HG03139 (cell line): ENCODE results near the gene MARCHF3.
A peak's percentile ranks its signal among the peaks of the same experiment; 100 is the strongest.
"Not testable (repeated sequence)": the region's sequence is repeated elsewhere in the genome, so short reads cannot be mapped to it uniquely, and the experiment has no call there.

Experiments
- ATAC-seq: cut with Tn5 transposase; IDR thresholded peaks from one replicate; pipeline ENCODE4 v1.9.1; 2021; ENCODE audit not compliant: unreplicated experiment

MARCHF3 gene

DNA sequence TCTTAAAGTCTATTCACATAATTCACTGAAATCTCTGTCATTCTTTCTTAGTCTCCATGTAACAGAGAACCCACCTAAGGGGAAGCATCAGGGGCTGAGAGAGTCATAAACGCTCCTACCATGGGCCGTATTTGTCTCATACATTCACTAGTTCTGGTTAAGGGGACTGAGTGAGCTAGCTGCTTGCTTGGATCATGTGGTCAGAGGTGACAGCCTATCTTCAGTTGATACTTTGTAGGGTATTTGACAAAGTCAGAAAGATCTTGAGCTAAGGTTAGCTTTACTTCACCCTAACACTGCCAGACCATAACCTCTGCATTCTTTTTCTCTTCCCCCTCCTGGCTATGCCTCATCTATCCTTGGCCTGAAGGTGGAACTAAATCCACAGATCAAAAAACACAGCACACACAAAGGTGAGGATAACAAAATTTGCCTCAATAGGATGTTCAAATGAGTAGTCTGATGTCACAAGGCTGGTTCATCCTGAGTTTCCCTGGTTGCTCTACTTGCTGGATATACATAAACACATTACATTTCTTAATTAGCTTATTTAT lies 66.5 kb downstream of the MARCHF3 start:
- ATAC-seq: no peak

DNA sequence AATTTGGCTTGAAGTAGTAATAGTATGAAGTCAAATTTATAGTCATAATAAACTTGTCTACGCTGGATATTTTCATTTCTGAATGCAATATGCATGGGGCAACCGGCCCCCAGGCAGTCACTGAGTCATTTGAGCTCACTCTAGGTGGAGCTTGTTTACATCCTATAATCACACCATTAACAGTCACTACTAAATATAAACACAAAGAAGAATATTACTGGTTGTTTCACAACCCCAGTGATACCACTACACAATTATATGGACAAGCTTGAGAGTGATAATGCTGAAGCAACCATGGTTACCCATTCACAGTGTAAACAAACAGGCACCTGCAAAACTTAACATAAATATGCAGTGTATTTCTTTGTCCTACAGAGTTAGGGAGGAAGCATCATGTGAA lies 68.7 kb downstream of the MARCHF3 start:
- ATAC-seq: no peak

DNA sequence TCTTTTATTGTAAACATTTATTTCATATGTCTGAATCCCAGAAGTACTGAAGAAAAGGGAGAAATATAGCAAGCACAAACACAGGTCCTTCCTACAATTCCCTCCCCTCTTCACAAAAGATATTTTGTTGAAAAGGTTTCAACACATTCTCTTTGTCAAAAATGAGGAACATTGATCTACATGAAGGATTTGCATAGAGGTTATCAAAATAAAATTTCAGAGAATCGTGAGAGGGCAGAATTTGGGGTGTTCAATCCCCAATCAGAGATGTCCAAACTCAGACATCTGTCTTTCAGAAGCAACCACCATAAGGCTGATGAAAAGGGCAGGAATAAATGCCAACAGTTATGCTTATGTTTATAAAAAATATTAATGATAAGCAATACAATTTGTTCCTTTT lies 69.2 kb downstream of the MARCHF3 start:
- ATAC-seq: no peak

DNA sequence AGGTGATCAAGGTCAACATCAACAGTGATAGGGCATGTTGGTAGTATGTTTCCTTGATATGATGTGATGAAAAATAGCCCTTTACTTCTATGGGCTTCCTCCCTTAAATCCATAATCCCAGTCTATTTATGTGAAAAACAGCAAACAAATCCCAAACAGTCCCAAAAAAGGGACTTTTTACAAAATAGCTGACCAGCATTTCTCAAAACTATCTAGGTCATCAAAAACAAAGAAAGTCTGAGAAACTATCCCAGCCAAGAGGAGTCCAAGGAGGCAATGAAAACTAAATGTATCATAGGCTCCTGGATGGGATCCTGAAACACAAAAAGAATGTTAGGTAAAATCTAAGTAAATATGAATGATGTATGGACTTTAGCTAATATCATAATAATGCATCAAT lies 71.2 kb downstream of the MARCHF3 start:
- ATAC-seq: no peak

DNA sequence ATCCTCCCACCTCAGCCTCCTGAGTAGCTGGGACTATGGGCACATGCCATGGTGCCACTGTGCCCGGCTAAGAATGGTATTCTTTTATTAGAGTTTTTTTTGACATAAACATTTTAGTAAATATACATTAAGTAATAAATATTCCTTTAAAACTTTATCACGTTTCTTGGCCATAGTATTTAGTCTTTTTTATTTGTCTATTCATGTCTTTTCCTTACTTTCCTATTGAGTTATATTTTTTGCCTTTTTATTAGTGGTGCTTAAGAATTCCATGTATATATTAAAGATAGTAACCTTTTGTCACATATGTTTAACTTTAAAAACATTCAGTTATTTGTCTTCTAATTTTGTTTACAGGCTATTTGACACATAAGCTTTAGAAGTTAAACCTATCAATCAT lies 73.4 kb downstream of the MARCHF3 start:
- ATAC-seq: no peak

DNA sequence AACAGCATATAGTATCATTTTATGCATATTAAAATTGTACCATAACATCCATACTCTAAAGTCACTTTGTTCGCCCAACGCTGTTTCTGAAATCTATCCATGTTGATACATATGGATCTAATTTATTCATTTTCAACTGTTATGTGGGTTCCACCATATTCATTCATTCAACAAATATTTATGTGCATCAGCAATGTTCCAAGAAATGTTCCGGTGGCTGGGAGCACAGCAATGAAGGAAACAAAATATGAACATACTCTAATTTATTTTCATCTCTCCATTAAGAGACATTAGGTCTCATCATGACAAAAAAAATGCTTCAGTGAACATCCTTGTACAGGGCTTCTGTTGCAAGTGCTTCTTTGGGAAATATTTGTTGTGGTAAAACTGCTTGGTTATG lies 75.4 kb downstream of the MARCHF3 start:
- ATAC-seq: no peak

DNA sequence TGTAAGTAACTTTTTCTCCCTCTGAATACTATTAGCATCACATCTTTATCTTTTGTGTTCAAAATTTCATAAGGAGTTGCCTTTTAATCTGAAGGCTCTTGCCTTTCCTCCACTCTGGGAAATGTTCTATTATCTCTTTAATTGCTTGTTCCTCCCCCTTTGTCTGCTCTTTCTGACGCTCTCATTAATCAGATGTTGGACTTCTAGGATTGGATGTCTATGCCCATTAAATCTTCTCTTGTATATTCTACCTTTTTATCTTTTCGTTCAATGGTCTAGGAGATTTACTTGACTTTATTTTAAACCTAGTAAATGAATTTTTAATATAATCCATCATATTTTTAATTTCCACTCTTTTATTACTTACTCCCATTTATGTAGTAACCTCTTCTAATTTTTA lies 76.7 kb downstream of the MARCHF3 start:
- no peak for ATAC-seq

DNA sequence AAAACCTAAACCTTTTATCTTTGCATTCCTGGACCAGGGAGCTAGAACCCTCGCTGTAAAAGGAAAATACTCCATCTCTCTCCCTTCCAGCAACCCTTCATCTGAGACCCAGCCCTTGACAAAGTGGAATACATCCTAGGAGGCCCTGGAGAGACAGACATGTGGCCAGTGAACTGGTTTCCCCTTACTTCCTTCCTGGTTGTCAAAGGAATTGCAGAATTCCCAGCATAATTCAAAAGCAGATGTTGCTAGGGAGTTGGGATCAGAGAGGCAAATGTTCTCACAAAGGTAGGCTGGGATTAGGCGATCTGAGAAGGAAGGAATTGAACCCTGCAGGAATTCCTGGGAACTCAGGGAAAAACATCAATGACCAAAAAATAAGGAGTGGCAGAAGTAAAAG lies 80.9 kb downstream of the MARCHF3 start:
- ATAC-seq: no peak

DNA sequence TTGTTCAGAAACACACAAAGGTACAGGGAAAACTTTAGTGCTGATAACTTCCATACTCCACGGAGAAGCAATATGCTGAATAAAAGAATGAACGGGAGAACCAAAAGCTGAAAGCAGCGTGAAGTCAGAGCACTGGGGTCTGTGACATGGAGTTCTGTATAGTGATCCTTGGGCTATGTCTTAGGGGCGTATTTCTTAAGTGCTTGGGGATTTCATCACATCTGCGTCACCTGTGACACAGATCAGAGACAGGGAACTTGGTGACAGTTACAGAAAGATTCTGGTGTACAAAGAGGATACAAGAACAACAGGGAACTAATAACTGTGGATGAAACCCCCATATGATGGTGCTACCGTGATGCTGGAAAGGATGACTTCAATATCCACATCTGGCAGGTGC lies 81.9 kb downstream of the MARCHF3 start:
- ATAC-seq: no peak

DNA sequence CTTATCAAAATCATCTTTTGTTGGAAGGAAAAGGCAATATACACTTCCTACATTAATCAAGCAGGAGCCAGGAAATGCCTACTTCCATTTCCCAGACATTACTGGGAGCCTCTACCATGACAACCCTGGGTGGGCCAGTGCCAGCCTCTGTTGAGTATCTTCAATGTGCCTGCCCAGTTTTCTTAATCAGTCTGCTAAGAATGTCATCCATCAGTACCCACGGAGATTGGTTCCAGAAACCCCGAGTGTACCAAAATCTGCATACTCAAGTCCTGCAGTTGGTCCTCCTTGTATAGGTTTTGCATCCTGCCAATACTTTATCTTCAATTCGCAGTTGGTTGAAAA lies 82.4 kb downstream of the MARCHF3 start:
- ATAC-seq: no peak

DNA sequence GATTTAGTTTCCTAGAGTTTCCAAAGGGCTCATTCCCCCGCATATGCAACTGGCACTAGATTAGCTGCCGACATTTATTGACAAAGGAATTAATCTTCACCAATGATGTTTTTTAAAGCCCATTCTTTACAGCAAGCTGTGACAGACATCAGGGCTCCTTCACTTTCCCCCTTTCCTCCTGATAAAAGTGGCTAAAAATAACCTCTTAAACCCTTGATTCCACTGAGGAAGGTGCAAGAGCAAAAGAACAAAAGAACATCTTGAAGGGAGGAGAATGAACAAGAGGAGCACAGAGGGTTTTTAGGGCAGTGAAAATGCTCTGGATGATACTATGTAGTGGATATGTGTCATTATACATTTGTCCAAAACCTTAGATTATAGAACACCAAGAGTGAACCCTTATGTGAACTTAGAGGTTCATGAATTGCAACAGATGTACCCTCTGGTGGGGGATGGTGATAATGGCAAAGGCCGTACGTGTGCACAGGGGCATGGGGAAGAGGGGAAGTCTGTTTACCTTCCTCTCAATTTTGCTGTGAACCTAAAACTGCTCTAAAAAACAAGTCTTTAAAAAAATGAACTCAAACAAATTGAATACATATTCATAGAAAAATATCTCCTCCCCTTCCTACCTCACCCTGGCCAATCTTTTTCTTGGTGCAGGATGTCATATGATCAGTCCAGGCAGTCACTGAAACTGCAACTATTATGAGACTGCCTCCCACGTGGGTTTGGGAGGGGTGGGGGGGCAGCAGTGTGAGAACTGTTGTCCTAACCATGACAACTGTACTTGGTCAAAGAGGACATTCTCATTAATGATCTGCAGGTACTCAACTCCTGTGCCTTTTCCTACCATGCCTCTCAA lies 83.0 kb downstream of the MARCHF3 start:
- ATAC-seq: peak; percentile 84

DNA sequence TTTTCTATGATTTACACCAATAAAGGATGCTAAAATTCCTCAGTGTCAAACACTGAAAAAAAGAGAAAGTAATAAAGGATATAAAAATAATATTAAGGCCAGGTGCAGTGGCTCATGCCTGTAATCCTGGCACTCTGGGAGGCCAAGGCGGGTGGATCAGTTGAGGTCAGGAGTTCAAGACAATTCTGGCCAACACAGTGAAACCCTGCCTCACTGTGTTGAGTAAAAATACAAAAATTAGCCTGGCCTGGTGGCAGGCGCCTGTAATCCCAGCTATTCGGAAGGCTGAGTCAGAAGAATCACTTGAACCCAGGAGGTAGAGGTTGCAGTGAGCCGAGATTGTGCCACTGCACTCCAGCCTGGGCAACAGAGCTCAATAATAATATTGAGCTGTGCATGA lies 87.5 kb downstream of the MARCHF3 start:
- not testable (repeated sequence) for ATAC-seq

DNA sequence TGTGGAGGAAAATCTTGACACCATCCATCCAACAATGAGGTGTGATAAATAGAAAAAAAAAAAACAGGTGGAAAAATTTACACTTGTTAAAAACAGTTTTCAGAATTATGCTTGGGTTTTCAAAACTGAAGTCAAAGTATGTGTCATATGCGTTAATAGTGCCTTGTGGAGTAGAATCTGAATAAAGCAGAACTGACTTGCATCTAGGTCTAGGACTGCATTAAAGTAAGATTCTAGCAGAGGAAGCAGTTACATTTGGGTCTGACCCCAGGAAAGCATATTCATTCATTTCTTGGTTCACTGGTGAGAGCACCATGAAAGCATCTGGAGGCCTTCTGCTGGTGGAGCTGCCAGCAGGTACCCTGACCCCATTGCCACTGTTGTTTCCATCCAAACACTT lies 89.0 kb downstream of the MARCHF3 start:
- no peak for ATAC-seq

DNA sequence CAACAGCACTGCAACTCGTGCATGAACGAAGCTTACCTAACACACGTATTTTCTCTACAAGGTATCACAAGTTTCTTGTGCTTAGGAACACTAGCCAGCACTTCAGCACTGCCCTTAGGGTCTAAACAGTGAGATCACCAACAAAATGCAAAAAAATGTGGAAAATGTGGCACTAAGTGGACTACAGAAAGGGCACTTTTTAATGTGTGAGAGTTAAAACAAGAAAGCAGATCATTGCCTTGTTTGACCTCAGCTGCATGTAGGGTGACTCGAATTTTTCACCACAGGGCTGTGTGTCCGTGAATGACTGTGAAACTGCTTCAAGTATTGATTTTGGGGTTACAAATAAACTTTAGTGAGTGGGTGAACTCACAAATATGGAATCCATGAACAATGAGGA lies 90.5 kb downstream of the MARCHF3 start:
- no peak for ATAC-seq

DNA sequence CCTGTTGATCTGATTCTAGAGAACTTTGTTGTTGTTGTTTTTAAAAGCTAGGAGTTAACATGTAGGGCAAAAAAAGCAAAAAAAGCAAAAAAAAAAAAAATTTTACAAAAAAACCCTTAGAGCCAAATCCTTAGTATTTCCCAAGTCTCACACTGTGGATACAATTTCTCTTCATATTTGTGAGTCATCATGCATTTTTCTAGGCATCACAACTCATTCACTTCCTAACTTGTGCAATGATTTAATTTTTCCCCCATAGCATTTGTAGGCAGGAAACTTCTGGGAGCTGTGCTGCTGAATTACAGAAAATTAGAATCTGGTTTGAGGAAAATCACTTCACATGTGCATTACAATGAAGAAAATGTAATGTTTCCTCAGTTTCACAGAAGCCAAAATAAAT lies 91.9 kb downstream of the MARCHF3 start:
- no peak for ATAC-seq

DNA sequence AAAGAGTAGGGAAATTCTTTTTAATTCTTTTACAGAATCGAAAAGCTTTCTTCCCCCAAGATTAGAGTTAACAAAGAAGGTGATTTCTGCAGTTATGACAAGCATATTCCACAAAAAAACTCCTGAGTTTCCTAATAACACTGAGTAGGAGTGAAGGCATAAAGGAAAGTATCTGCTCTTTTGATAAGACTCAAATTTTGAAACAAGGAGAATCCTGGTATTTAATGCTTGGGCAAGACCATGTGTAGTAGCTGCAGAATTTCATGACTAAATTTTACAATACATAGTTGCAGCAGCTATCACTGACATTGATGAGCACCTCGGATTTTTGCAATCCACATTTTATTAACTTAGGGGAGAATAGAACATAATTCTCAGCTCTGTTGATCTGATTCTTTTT lies 92.6 kb downstream of the MARCHF3 start:
- no peak for ATAC-seq

DNA sequence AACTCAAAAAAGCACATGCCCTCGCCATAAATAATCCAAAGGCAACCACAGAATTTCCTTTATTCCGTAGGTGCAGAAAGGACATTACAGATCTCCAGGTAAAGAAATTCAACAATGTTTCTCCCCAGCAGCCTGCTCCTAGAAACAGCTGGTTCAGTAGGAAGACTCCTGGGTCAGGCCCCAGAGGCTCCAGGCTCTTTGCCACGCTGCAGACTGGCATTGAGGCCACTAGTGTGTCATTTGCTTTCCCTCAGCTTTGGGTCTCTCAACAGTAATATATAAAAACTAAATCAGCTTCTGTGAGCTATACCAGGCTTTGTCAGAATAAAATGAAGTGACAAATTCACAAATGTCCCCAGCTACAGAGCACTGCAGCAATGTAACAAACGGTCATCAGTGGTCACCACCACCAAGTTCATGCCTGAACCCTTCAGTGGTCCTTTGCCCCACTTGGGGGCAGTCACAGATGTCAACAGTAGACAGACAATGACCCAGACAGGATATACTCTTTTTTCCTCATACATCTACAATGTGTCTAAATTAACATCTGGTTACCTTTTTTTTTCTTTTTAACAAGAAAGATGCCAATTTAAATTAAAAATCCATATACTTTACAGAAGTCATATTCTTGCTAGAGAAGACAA lies 93.5 kb downstream of the MARCHF3 start:
- ATAC-seq: no peak

DNA sequence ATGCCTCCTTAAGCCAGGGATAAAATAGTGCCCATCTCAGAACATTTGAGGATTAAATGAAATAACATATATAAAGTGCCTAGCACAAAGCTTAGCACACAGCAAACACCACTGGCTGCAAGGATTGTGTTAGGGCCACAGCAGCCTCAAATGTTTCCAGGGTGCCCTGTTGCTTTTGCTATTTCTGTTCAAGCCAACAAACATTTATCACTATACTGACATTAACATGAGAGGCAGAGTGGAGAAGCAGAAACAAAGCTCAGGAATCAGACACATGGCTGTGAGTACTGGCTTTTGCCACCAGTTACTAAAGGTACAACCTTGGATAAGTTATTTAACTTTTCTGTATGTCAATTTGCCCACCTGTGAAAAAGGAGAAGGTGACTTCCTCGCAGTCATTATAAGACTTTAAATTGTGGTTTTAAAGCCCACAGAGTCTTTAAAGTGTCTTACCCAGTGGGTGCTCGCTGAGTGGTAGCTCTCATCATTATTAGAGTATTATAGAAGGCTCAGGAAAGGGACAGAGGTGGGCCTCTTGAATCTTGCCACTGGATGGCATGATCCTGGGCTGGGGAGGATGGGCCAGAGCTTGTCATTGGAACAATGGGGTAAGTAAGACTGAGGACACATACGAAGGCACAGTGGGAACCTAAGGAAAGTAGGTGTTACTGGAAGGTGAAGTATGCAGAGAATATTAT lies 98.2 kb downstream of the MARCHF3 start:
- no peak for ATAC-seq

DNA sequence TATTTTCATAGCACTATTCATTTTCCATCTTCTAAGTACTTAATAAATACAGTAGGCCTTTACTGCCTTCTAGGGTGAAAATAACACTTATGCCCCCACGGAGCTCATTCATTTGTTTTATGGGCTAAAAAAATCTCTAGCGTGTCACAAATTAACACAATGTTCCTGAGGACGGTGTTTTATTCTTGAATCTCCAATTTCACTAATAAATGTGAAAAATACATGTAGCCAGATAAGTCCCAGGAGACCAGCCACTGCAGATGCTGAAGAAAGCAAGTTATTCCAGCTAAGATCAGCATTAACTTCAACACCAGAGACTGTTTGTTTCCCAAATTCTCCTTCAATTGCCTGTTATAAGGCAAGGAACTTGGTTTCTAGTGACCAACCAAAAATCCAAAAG lies 102.3 kb downstream of the MARCHF3 start:
- no peak for ATAC-seq

DNA sequence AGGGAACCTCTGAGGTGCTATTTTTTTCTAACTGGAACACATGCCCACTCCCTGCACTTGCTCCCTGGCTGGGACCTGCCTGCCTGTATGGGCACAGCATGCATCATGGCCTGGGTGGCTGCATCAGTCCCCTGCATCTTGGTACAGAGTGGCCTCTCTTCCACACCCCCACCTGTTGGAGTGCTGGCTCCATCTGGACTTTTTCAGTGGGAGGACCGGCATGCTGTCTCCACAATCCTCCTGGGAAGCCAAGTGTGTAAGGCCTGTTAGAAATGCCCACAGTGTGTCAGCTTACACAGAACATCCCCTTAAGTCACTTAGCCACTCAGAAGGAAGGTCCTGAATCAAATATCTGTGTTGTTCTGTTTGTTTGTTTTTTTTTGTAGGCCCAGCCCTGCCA lies 102.9 kb downstream of the MARCHF3 start:
- no peak for ATAC-seq

DNA sequence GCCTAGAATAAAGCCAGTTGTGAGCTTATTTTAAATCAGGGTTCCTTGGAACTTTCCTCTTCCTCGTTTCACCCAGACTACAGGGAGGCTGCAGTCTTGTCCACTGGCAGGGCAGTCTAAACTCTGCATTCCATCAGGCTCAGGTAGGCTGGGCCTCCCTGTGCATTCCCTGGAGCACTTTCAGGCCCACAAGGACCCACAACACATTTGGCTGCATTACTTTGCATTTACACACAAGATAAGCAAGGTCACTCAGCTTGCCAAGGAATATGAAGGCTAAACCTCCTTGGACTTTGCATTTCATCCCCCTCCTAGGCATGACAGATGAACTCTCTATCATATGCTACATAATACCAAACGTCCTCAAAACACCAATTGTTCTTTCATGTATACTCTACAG lies 104.2 kb downstream of the MARCHF3 start:
- ATAC-seq: no peak

DNA sequence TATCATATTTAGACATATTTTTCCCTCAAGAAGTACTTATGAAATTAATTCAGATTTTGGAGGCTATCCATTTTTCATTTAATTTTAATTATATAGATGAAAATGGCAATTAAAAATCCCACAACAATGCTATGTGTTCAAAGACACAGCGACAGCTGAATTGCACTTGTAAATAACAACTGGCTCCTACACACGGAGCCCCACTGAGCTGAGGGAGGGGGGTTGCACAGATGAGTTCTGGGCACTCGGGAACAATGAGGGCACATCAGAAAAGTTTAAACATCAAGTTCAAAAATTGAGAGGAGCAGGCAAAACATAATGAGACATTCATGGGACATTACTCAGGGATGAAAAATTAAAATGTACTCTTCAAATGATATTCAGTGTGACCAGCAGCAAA lies 104.9 kb downstream of the MARCHF3 start:
- ATAC-seq: no peak
